Measurements from ENCODE around the gene ATP5PB. TPM values are rescaled to one million over a fixed set of nuclear protein-coding genes. Genes with fewer than 3 reads are reported as not detected.

The ATP5PB gene
- polyA plus RNA-seq, 1 donor (not counting 4 experiments of a cell fraction or from before 2014, with no cell fraction given) = 539 TPM

DNA sequence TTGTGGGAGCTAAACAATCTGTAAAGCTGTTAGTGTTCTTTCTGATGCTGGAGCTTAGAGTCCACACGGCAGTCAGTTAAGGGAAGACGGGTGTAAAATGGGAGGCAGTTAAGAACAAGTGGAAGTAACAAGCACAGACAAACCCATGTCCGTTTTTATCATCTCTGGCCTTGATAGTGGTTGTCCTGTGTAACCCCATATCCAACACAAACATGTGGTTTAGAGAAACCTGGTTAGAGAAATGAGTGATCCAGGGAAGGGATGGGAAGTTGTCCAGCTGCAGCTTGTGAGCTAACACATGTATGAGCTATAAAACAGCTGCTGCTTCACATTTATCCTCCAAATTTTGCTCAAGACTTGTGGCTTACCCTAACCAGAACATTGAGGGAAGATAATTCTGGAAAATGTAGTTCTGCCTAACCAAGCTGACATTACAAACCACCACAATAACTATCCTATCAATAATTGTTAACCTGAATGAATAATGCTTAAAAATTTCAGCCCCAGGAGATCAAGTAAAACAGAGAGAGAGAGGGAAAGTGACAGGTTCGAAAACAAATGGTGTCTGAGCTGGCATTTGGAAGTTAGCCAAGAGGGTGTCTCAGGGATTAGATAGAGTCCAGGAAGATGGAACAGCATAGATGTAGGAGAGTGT lies 13.9 kb downstream of the ATP5PB start:
- Histone ChIP-seq H3K27me3 (ENCODE audit: control insufficient read depth, extremely low read depth, insufficient read depth, low read length) (no peaks in the 10 kb centered on the region), H3K27ac (ENCODE audit: control insufficient read depth, insufficient read depth, low read length) (no peak overlapping the region), H4K20me1 (ENCODE audit: control insufficient read depth, extremely low read depth, insufficient read depth, low read length) (no peaks in the 10 kb centered on the region), H2AFZ (ENCODE audit: control insufficient read depth, low read length) (no peak overlapping the region), H3K9ac (ENCODE audit: control insufficient read depth, extremely low read depth, insufficient read depth, low read length) (no peak overlapping the region), H3K4me3 (ENCODE audit: control insufficient read depth in 2 of 3, extremely low read depth in 1 of 3, insufficient read depth in 2 of 3, low read depth in 1 of 3, low read length in 3 of 3) (no peak overlapping the region), H3K9me3 (ENCODE audit: control insufficient read depth, low read depth, low read length) (no peaks in the 10 kb centered on the region), H3K36me3 (ENCODE audit: control insufficient read depth in 2 of 2, extremely low read depth in 1 of 2, insufficient read depth in 2 of 2, low read length in 2 of 2) (peaks cover 6 to 15% of the 10 kb centered on the region in 2 experiments), H3K4me2 (ENCODE audit: control insufficient read depth, extremely low read depth, insufficient read depth, low read depth, low read length) (no peak overlapping the region), H3K4me1 (ENCODE audit: control insufficient read depth, extremely low read depth, insufficient read depth, low read length) (peaks cover 3% of the 10 kb centered on the region), H3K9me1 (ENCODE audit: control insufficient read depth, extremely low read depth, insufficient read depth, low read length) (no peaks in the 10 kb centered on the region), H3K79me2 (ENCODE audit: control insufficient read depth, insufficient read depth, low read length) (no peaks in the 10 kb centered on the region)
- DNase-seq (ENCODE audit: low read depth, low spot score) = no peak
- dilution Hi-C loops (cut with MboI; ENCODE audit: extremely low pct_ligation_motif_present, low sequenced_read_pairs) = no loop called here
- peak; percentile 17 for FAIRE-seq
- no peak for TF ChIP-seq EZH2 (IDR thresholded peaks at IDR 0.05; ENCODE audit: low read length)
- TF ChIP-seq, protein P1, sequence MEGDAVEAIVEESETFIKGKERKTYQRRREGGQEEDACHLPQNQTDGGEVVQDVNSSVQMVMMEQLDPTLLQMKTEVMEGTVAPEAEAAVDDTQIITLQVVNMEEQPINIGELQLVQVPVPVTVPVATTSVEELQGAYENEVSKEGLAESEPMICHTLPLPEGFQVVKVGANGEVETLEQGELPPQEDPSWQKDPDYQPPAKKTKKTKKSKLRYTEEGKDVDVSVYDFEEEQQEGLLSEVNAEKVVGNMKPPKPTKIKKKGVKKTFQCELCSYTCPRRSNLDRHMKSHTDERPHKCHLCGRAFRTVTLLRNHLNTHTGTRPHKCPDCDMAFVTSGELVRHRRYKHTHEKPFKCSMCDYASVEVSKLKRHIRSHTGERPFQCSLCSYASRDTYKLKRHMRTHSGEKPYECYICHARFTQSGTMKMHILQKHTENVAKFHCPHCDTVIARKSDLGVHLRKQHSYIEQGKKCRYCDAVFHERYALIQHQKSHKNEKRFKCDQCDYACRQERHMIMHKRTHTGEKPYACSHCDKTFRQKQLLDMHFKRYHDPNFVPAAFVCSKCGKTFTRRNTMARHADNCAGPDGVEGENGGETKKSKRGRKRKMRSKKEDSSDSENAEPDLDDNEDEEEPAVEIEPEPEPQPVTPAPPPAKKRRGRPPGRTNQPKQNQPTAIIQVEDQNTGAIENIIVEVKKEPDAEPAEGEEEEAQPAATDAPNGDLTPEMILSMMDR (optimal IDR thresholded peaks at IDR 0.05 in 1 of 3, IDR thresholded peaks at IDR 0.05 in 1 of 3, conservative IDR thresholded peaks at IDR 0.05 in 1 of 3; ENCODE audit: extremely low read depth in 1 of 3, insufficient read depth in 2 of 3, low read length in 3 of 3) = no peak

DNA sequence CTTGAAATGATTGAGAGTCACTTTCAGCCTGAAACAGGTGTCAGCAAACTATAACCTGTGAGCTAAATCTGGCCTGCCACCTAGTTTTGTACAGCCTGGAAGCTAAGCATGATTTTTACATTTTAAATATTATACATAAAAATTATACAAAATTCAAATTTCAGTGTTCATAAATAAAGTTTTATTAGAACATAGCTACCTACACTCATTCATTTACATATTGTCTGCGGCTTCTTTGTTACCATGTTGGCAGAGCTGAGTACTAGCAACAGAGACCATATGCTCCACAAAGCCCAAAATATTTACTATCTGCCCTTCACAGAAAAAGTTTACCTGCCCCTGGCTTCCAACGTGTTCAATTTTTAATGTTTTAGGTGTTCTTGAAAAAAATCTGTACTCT lies 16.5 kb downstream of the ATP5PB start:
- Histone ChIP-seq H4K20me1 (ENCODE audit: control insufficient read depth, extremely low read depth, insufficient read depth, low read length) (no peaks in the 10 kb centered on the region), H3K79me2 (ENCODE audit: control insufficient read depth, insufficient read depth, low read length) (no peaks in the 10 kb centered on the region), H3K4me1 (ENCODE audit: control insufficient read depth, extremely low read depth, insufficient read depth, low read length) (peaks cover 3% of the 10 kb centered on the region), H3K36me3 (ENCODE audit: control insufficient read depth in 2 of 2, extremely low read depth in 1 of 2, insufficient read depth in 2 of 2, low read length in 2 of 2) (peaks cover 2 to 7% of the 10 kb centered on the region in 2 experiments), H3K27me3 (ENCODE audit: control insufficient read depth, extremely low read depth, insufficient read depth, low read length) (no peaks in the 10 kb centered on the region), H3K9me1 (ENCODE audit: control insufficient read depth, extremely low read depth, insufficient read depth, low read length) (no peaks in the 10 kb centered on the region), H3K27ac (ENCODE audit: control insufficient read depth, insufficient read depth, low read length) (no peak overlapping the region), H3K9ac (ENCODE audit: control insufficient read depth, extremely low read depth, insufficient read depth, low read length) (no peak overlapping the region), H2AFZ (ENCODE audit: control insufficient read depth, low read length) (no peak overlapping the region), H3K4me3 (ENCODE audit: control insufficient read depth in 2 of 3, extremely low read depth in 1 of 3, insufficient read depth in 2 of 3, low read depth in 1 of 3, low read length in 3 of 3) (no peak overlapping the region), H3K9me3 (ENCODE audit: control insufficient read depth, low read depth, low read length) (no peaks in the 10 kb centered on the region), H3K4me2 (ENCODE audit: control insufficient read depth, extremely low read depth, insufficient read depth, low read depth, low read length) (no peak overlapping the region)
- DNase-seq (ENCODE audit: low read depth, low spot score) (no peak), FAIRE-seq (no peak)
- no peak for TF ChIP-seq EZH2 (IDR thresholded peaks at IDR 0.05; ENCODE audit: low read length)
- TF ChIP-seq, protein P1 (optimal IDR thresholded peaks at IDR 0.05 in 1 of 3, IDR thresholded peaks at IDR 0.05 in 1 of 3, conservative IDR thresholded peaks at IDR 0.05 in 1 of 3; ENCODE audit: extremely low read depth in 1 of 3, insufficient read depth in 2 of 3, low read length in 3 of 3) = no peak
- dilution Hi-C loops (cut with MboI; ENCODE audit: extremely low pct_ligation_motif_present, low sequenced_read_pairs) = no loop called here
